Measurements from ENCODE around the gene FBLN7.

GRCh38 chr2:112183327-112184025 lies 45.3 kb downstream of the FBLN7 start:
- TF ChIP-seq CTCF (tag by site-specific recombination; IDR thresholded peaks at IDR 0.05) (no peak), ZNF138 (tag by site-specific recombination; IDR thresholded peaks at IDR 0.05; ENCODE audit: borderline replicate concordance) (no peak), ZNF24 (tag by site-specific recombination; IDR thresholded peaks at IDR 0.05) (no peak), ZBTB10 (tag by site-specific recombination; IDR thresholded peaks at IDR 0.05) (no peak), ZNF768 (tag by site-specific recombination; IDR thresholded peaks at IDR 0.05) (no peak), ZNF843 (tag by site-specific recombination; IDR thresholded peaks at IDR 0.05) (no peak), SETDB1 (IDR thresholded peaks at IDR 0.05; ENCODE audit: insufficient read length, low read length) (no peak)

Measured in HEK293 (cell line).